ENCODE data around the gene GREM1.

GREM1 gene

DNA sequence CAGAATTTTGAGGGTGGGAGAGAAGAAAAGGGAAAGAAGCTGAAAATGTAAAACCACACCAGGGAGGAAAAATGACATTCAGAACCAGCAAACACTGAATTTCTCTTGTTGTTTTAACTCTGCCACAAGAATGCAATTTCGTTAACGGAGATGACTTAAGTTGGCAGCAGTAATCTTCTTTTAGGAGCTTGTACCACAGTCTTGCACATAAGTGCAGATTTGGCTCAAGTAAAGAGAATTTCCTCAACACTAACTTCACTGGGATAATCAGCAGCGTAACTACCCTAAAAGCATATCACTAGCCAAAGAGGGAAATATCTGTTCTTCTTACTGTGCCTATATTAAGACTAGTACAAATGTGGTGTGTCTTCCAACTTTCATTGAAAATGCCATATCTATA, 15.5 kb downstream of the GREM1 start:
- H3K4me3 ChIP-seq (ENCODE audit: low read depth, low read length) = no peak overlapping the region
- TF ChIP-seq CTCF (IDR thresholded peaks at IDR 0.05; ENCODE audit: low read depth, low read length) = no peak

GRCh38 chr15:32735989-32736700, 18.3 kb downstream of the GREM1 start:
- no peak overlapping the region for H3K4me3 ChIP-seq (ENCODE audit: low read depth, low read length)
- TF ChIP-seq CTCF (IDR thresholded peaks at IDR 0.05; ENCODE audit: low read depth, low read length) = no peak

DNA sequence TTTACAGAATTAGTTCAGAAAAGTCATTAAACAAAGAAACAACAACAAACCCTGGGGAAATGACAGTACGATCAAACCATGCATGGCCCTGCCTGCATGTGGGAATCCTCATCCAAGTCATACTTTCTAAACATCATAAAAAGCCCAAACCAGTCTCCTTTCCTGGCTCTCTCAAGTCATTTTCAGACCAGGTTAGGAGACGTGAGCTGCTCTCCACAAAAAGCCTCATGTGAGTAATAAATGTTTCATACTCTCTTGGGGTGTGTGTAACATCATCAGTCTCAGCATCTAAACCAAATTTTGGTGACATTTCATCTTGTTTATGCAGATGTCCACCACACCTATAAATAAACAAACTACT, 18.9 kb downstream of the GREM1 start:
- no peak for TF ChIP-seq CTCF (IDR thresholded peaks at IDR 0.05; ENCODE audit: low read depth, low read length)
- no peak overlapping the region for H3K4me3 ChIP-seq (ENCODE audit: low read depth, low read length)

GRCh38 chr15:32737304-32737703, 19.5 kb downstream of the GREM1 start:
- no peak for TF ChIP-seq CTCF (IDR thresholded peaks at IDR 0.05; ENCODE audit: low read depth, low read length)
- H3K4me3 ChIP-seq (ENCODE audit: low read depth, low read length) = no peak overlapping the region

DNA sequence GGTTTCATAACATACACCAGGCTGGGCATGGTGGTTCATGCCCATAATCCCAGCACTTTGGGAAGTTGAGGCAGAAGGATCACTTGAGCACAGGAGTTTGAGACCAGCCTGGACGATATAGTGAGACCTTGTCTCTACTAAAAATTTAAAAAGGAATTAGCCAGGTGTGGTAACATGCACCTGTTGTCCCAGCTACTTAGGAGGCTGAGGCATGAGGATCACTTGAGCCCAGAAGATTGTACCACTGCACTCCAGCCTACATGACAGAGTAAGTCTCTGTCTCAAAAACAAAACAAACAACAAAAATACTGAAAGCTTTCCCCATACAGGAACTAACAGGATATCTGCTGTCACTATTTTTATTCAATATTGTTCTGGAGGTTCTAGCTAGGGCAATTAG, 20.9 kb downstream of the GREM1 start:
- H3K4me3 ChIP-seq (ENCODE audit: low read depth, low read length) = no peak overlapping the region
- no peak for TF ChIP-seq CTCF (IDR thresholded peaks at IDR 0.05; ENCODE audit: low read depth, low read length)

- no peak for TF ChIP-seq CTCF (IDR thresholded peaks at IDR 0.05; ENCODE audit: low read depth, low read length)
- no peak overlapping the region for H3K4me3 ChIP-seq (ENCODE audit: low read depth, low read length)
These were observed 21.8 kb downstream of the GREM1 start for GRCh38 chr15:32739522-32740063.

DNA sequence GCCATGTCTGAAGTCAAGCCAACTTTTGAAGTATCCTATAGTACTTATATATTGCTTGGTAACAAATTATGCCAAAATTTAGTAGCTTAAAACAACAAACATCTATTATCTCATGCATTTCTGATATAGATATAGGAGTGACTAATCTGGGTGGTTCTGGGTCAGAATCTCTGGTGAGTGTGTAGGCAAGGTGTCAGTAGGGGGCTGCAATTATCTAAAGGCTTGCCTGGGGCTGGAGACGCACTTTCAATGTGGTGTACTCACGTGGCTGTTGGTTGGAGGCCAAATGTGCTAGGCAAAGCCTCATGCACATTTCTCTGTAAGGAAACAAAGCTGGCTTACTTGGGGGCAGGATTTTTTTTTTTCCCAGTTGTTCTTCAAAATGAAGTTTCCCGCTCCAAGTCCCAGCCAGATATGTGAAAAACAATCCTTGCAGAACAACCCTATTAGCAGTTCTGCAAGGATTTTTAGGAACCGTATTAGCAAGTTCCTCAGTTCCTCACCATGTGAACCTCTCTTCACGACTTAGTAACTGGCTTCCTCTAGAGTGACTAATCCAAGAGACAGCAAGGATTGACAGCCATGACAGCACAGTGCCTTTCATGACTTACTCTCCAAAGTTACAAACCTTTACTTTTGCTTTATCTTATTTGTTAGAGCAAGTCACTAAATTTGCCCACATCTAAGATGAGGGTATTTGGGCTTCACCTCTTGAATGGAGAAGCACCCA, 25.8 kb downstream of the GREM1 start:
- no peak overlapping the region for H3K4me3 ChIP-seq (ENCODE audit: low read depth, low read length)
- TF ChIP-seq CTCF (IDR thresholded peaks at IDR 0.05; ENCODE audit: low read depth, low read length) = no peak

Data from WI38 (cell line).